Lower leg skin (tissue), 3 donors: ENCODE measurements around the gene TAF5.

Experiments
- CTCF ChIP-seq, 3 donors: fragments of 450-650 bp; IDR thresholded peaks; one replicate each; pipeline ENCODE4 v1.5.1; 2016; ENCODE audit warnings: antibody characterized with exemption in 3 of 3, mild to moderate bottlenecking in 3 of 3, moderate library complexity in 2 of 3
- POLR2A ChIP-seq, 2 donors: fragments of 450-650 bp; IDR thresholded peaks; one replicate each; pipeline ENCODE4 v1.6.1; 2016 to 2017; ENCODE audit warnings: antibody characterized with exemption in 2 of 2, mild to moderate bottlenecking in 1 of 2, moderate library complexity in 1 of 2

GRCh38 chr10:103429647-103430046, 61.9 kb downstream of the TAF5 start:
- TF ChIP-seq CTCF (IDR thresholded peaks at IDR 0.05) (no peak), POLR2A (IDR thresholded peaks at IDR 0.05) (no peak)
